Measurements from ENCODE around the gene UCKL1.
"Not testable (repeated sequence)": the region's sequence is repeated elsewhere in the genome, so short reads cannot be mapped to it uniquely, and the experiment has no call there.

The UCKL1 gene

DNA sequence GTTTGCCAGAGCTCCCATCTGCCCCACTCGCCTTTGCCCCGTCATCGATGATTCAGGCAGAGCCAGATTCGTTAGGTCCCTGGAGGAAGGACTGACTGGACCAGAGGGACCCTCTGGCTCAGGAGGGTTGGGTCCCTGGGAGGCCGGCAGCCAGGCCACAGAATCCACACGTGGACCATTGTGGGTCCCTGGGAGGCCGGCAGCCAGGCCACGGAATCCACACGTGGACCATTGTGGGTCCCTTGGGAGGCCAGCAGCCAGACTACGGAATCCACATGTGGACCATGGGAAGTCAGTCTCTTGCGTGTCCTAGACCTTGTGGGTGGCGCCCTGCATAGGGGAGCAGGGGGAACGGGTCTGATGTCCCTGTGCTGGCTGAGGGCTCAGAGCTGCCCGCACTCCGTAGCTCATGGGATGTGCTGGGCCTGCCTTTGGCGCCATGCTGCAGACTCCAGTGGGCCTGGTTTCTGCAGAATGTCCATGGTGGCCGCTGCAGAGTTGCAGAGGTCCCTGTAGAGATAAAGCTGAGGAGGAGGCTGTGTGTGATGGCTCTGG, 23.5 kb downstream of the UCKL1 start:
- no peak overlapping the region for H3K4me3 ChIP-seq (ENCODE audit: low read length)
- DNase-seq (ENCODE audit: low read depth, low spot score): no peak

DNA sequence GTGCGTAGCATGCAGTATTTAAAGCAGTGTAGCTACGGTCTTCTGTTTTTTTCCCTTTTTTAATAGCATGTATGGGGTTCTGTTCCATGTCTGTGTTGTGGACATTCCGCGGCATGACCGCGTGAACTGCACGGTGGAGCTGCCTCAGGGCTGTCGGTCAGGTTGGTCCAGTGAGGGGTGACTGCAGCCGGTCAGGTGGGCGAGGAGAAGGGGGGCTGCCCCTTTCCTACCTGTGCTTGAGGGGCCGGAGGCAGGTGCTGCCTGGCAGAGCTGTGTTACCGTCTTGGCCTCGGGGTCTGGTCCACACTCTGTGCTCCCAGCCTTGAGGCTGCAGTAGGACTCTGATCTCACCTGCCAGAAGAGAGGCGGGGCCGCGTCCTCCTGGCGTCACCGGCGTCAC, 24.5 kb downstream of the UCKL1 start:
- H3K4me3 ChIP-seq (ENCODE audit: low read length): no peak overlapping the region
- DNase-seq (ENCODE audit: low read depth, low spot score): no peak

DNA sequence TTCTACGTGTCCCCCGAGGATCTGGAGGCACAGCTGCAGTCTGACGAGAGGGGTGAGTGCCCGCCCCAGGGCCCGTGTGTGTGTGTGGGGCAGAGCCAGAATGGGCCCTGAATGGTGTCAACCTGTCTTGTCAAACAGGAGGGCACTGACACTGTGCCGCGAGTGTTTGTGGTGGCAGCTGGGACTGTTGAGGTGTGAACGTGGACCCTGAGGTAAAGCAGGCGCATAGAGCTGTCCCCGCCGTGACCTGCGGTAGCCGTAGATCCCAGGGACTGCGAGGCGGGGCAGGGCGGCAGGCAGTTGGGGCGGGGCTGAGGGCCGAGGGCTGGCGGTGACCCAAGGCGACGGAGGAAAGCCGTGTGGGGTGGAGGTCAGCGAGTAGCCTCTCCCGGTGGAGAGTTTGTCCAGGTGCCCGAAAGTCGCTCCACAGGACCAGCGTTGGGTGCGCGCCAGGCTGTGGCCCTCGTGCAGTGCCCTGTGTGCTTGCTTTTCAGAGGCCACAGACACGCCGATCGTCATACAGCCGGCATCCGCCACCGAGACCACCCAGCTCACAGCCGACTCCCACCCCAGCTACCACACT, 25.2 kb downstream of the UCKL1 start:
- no peak overlapping the region for H3K4me3 ChIP-seq (ENCODE audit: low read length)

DNA sequence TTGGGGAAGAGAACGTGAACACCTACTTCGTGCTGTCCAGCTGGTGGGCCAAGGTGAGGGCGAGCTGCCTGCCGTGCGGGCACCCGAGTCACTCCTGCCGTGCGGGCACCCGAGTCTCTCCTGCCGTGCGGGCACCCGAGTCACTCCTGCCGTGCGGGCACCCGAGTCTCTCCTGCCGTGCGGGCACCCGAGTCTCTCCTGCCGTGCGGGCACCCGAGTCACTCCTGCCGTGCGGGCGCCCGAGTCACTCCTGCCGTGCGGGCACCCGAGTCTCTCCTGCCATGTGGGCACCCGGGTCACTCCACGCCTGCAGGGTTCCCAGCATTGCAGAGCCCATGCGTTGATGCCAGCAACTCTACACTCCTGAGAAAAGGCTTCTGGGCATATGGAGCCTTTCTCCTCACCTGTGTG, 26.7 kb downstream of the UCKL1 start:
- H3K4me3 ChIP-seq (ENCODE audit: low read length); DNase-seq (ENCODE audit: low read depth, low spot score): not testable (repeated sequence)

More for the DNA sequence above, 25.2 kb downstream of the UCKL1 start:
- no peak for DNase-seq (ENCODE audit: low read depth, low spot score)

DNA sequence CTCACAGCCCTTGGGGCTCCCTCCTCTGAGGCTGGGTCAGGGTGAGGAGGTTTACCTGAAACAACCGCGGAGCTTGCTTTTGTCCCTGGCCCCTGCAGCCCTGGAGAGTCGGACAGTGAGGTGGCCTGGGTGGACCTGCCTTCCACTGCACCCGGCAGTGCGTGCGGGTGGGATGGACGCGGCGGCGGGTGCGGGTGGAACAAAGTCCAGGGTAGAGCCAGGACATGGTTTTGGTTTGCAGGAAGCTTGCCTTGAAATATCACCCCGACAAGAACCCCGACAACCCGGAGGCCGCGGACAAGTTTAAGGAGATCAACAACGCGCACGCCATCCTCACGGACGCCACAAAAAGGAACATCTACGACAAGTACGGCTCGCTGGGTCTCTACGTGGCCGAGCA, 27.1 kb downstream of the UCKL1 start:
- no peak overlapping the region for H3K4me3 ChIP-seq (ENCODE audit: low read length)
- no peak for DNase-seq (ENCODE audit: low read depth, low spot score)

DNA sequence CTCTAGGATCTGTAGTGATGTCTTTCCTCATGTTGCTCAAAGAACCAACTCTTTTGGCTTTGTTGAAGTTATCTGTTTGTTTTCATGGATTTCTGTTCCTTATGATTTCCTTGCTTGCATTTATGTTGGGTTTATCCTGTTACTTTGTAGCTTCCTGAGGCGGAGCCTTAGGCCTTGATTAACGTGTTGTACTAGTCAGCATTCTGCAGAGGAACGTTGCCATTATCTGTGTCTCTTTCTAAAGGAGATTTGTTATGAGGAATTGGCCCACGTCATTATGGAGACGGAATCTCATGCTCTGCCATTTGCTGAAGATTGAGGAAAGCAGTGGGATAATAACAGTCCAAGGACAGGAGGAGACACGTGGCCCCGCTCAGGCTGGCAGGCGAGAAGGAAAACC, 29.9 kb downstream of the UCKL1 start:
- H3K4me3 ChIP-seq (ENCODE audit: low read length): no peak overlapping the region
- DNase-seq (ENCODE audit: low read depth, low spot score): no peak

DNA sequence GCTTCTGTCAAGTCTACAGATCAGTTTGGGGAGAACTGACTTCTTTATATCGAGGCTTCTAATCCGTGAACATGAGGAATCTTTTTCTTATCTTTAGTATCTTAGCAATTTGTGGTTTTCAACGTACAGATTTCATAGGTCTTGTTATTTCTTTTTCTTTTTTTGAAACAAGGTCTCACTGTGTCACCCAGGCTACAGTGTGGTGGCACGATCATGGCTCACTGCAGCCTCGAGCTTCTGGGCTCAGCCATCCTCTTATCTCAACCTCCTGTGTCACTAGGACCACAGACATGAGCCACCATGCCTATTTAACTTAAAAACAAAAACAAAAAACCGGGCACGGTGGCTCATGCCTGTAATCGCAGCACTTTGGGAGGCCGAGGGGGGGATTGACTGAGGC, 32.0 kb downstream of the UCKL1 start:
- H3K4me3 ChIP-seq (ENCODE audit: low read length): no peak overlapping the region
- DNase-seq (ENCODE audit: low read depth, low spot score): peak; percentile 59

DNA sequence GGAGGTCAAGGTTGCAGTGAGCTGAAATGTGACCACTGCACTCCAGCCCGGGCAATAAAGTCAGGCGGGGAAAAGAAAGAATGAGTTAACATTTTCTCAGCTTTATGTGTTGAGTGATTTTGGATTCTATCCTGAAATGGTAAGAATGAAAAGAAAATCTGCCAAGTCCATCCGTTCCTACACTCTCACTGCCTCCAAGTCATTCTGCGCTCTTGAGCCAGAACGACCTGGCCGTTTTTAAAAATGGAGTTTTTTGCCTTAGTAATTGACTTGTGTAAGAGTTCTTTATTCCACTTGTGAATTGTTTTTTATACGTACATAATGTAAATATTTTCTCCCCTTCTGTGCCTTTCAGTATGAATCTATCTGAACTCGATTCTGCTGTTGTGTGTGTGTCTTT, 32.6 kb downstream of the UCKL1 start:
- no peak overlapping the region for H3K4me3 ChIP-seq (ENCODE audit: low read length)

DNA sequence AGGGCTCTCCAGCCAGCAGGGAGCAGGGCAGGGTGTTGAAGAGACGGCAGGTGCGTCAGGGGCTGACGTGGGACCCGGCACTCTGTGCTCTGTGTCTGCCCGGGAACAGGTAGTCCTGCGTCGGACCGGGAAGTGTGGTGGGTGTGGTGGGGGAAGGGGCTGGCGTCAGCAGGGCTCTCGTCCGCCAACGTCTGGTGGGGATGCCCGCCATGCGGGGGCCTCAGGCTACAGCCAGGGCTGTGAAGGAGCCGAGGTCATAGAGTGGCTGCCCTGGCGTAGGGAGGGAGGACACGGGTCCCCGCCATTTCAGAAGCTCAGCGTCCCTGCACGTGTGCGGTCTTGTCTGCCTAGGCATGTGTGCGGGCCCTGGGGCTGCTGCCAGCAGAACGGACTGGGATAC, 36.0 kb downstream of the UCKL1 start:
- no peak overlapping the region for H3K4me3 ChIP-seq (ENCODE audit: low read length)
- DNase-seq (ENCODE audit: low read depth, low spot score): no peak

More for the DNA sequence above, 32.6 kb downstream of the UCKL1 start:
- no peak for DNase-seq (ENCODE audit: low read depth, low spot score)

DNA sequence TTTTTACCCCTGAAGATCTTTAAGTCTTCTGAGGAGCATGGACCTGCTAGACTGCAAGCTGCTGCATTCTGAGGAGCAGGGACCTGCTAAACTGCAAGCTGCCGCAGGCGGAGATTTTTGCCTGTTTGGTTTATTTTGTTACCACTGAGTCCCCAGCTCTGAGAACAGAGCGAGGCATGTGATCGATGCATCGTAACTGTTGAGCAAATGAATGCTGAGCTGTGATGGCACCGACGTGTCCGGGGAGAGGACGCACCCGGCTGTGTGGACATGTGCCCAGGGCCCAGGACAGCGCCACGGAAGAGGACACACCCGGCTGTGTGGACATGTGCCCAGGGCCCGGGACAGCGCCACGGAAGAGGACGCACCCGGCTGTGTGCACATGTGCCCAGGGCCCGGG, 37.1 kb downstream of the UCKL1 start:
- no peak overlapping the region for H3K4me3 ChIP-seq (ENCODE audit: low read length)
- no peak for DNase-seq (ENCODE audit: low read depth, low spot score)

DNA sequence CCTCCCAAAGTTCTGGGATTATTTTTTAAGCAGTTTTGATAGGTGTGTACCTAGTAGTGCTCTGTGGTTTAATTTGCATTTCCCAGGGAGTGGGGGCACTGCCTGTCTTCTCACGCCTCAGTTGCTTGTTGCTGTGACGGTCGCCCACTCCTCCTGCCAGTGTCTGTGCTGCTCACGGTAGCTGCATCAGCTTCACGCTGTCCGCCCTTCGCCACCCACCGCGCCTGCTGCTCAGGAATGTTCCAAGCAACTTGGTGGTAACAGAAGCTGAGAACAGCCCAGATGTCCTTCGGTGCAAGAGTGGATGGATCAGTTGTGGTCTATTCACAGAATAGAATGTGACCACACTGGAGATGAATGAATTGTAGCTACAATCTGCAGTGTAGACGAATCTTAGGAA, 38.4 kb downstream of the UCKL1 start:
- no peak overlapping the region for H3K4me3 ChIP-seq (ENCODE audit: low read length)
- DNase-seq (ENCODE audit: low read depth, low spot score): no peak

DNA sequence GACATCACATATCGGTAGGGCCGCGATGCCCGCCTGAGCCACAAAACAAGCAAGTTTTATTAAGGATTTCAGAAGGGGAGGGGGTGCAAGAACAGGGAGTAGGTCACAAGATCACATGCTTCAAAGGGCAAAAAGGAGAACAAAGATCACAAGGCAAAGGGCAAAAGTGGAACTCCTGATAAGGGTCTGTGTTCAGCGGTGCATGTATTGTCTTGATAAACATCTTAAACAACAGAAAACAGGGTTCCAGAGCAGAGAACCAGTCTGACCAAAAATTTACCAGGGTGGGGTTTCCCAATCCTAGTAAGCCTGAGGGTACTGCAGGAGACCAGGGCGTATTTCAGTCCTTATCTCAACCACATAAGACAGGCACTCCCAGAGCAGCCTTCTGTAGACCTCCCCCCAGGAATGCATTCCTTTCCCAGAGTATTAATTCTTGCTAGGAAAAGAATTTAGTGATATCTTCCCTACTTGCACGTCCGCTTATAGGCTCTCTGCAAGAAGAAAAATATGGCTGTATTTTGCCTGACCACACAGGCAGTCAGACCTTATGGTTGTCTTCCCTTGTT, 39.8 kb downstream of the UCKL1 start:
- H3K4me3 ChIP-seq (ENCODE audit: low read length); DNase-seq (ENCODE audit: low read depth, low spot score): not testable (repeated sequence)

DNA sequence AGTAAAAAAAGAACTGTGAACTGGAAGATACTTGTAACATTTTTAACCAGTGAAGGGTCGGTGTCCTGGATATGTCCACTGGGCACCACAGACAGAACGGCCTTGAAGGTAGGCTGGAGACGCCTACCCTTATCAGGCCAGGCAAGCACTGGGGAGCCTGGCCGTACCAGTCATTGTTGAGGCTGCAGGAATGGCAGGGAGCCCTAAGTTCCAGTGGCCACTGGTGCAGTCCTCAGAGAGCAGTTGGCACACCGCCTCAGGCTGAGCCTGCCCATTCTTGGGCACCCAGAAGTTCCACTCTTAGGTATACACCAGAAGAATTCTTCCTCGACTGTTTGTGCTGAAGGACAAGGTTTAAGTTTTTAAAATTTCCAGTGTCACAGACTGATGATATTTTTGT, 40.7 kb downstream of the UCKL1 start:
- H3K4me3 ChIP-seq (ENCODE audit: low read length): no peak overlapping the region

DNA sequence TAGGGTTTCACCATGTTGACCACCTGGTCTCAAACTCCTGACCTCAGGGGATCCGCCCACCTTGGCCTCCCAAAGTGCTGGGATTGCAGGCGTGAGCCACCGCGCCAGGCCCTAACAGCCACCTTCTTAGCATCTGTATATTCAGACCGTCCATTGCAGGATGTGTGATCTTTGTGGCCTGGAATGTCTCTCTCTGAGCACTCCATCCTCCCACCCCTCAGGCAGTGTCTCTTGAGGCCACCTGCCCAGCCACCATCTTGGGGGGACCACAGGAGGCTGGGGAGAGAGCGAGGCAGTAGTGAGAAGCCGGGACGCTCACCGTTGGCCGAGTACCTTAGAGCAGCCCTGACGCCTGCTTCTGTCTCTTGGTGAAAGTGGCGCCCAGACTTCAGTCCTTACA, 42.4 kb downstream of the UCKL1 start:
- no peak overlapping the region for H3K4me3 ChIP-seq (ENCODE audit: low read length)
- no peak for DNase-seq (ENCODE audit: low read depth, low spot score)

More for the DNA sequence above, 40.7 kb downstream of the UCKL1 start:
- no peak for DNase-seq (ENCODE audit: low read depth, low spot score)

DNA sequence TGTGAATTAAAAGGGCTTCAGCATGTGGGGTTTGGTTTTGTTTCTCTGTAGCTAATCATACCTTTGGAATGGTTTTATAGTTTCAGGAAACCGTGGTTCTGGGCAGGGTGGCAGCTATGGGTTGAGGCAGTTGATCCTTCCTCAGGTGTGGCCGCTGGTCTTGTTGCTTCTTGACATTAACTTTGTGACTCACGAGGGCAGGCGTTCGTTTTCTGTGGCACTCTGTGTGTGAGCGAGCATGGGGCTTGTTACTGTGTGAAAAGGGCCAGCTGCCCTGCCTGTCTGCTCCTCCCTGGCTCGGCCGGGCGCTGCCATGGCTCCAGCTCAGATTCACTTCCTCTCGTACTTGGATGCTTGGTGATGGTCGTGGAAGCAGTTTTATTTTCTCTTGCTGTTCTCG, 45.0 kb downstream of the UCKL1 start:
- no peak overlapping the region for H3K4me3 ChIP-seq (ENCODE audit: low read length)
- DNase-seq (ENCODE audit: low read depth, low spot score): no peak

DNA sequence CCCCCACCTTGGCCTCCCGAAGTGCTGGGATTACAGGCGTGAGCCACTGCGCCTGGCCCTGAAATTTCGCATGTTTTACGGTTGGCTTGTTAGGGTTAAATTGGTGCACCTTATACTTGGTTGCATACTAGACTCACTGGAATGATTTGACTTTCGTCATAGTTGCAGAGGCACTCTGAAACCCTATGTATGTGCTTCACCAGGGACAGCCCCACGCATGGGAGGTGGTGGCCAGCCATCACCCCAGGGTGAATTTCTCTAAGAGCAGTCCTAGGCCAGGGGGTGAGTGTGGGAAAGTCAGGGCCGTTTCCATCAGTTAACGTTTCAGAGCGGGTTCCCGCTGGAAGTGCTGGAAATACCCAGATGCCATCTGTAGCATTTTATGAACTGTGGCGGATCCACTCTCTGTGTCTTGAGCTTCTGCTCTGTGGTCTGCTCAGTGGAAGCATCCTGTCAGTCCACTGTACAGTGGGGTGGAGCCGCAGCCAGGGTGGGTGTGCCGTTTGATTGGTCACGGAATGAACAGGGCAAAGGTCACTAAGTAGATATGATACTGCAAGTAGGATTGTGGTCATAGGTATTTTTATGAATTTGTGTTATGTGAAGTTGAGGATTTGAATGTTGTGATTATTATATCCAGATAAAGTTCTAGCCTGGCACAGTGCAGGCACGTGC, 48.1 kb downstream of the UCKL1 start:
- H3K4me3 ChIP-seq (ENCODE audit: low read length): no peak overlapping the region
- no peak for DNase-seq (ENCODE audit: low read depth, low spot score)

DNA sequence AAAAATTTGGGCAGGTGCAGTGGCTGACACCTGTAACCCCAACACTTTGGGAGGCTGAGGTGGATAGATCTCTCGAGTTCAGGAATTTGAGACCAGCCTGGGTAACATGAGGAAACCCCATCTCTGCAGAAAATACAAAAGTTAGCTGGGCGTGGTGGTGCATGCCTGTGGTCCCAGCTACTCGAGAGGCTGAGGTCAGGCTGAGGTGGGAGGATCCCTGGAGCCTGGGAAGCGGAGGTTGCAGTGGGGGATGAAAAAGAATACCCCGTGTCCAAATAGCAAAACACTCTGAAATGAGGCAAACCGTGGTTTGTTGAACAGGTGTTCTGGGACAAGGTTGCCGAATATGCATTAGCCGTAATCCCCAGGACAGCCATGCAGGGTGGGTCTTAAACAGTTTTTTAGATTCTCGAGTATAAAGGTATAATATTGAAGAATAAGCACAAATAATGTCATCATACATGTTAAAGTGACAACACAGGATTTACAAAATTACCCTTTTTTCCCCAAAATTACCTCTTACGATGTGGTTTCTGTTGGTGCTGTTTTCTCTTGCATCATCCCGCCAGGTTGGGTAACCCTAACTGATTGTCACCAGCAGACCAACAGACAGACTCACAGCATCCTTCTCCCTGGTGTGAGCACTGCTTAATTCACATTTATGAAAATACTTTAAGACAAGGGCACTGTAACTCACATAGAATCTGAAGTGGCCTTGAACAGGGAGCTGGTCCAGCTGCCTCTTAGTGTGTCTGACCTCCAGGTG, 52.2 kb downstream of the UCKL1 start:
- no peak overlapping the region for H3K4me3 ChIP-seq (ENCODE audit: low read length)
- DNase-seq (ENCODE audit: low read depth, low spot score): no peak

DNA sequence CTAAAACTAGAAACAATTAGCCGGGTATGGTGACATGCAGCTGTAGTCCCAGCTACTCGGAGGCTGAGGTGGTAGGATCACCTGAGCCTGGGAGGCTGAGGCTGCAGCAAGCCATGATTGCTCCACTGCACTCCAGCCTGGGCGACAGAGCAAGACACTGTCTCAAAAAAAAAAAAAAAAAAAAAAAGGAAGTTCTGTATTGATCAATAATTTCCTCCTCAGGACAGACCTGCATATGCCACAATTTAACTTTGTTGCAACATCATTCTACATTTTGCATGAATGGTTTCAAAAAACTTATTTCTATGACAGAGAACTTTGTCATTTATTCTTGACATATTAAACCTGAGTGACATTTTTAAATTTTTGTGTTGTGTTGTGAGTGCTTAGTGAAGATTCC, 55.8 kb downstream of the UCKL1 start:
- DNase-seq (ENCODE audit: low read depth, low spot score): no peak
- no peak overlapping the region for H3K4me3 ChIP-seq (ENCODE audit: low read length)

DNA sequence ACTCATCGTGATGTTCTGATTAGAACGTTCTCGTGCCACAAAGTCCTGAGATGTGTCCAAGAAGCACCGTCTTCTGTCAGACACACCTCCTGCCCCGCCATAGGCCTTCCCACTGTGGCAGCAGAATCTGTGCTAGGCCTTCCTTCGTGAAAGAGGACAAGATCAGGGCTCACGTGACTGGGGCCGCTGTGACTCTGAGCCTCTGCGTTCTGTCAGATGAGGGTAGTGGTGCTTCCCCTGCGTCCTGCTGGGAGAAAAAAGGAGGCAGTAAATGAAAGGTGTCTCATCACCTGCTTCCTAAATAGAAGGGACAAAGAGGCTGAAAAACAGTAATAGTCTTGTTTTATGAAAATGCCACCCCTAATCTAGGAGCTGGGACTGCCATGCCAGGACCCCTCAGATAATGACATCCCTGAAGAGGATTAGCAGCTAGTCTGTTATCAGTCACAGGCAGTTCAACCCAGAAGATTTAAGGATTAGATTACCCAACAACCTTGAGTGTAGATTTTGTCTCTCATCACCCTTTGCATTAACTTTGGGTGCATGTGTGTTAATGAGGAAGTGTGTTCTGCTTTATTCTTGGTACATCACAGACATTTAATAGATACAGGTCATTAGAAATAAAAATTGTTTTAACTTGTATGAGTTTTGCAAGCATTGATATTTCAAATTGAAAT, 57.2 kb downstream of the UCKL1 start:
- no peak for DNase-seq (ENCODE audit: low read depth, low spot score)
- H3K4me3 ChIP-seq (ENCODE audit: low read length): no peak overlapping the region
